ENCODE results near the gene TMOD3. TPM values are rescaled to one million over a fixed set of nuclear protein-coding genes. Genes with fewer than 3 reads are reported as not detected.

TMOD3 gene
- total and polyA plus RNA-seq, 2 experiments from 2014 or later = 26.1 to 29.9 TPM

GRCh38 chr15:51806123-51806522 is 23.3 kb upstream of the TMOD3 start (continued):
- no peak for TF ChIP-seq CTCF (conservative IDR thresholded peaks at IDR 0.05; ENCODE audit: low read depth in 2 of 2)
- no peak for TF ChIP-seq CREB1 (CRISPR knock-in tag; IDR thresholded peaks at IDR 0.05; ENCODE audit: low read depth)
- TF ChIP-seq EZH2 (IDR thresholded peaks at IDR 0.05; ENCODE audit: low read depth, unreplicated experiment) = no peak
- TF ChIP-seq REST (IDR thresholded peaks at IDR 0.05; ENCODE audit: unreplicated experiment) = no peak
- TF ChIP-seq POLR2AphosphoS5 (IDR thresholded peaks at IDR 0.05; ENCODE audit: low read depth) = no peak

- H4K20me1 ChIP-seq (replicated peaks; ENCODE audit: insufficient read depth) = no peaks in the 10 kb centered on the region
- no peaks in the 10 kb centered on the region for H3K79me2 ChIP-seq (replicated peaks; ENCODE audit: insufficient read depth)
- H3K4me3 ChIP-seq = no peak overlapping the region
- no peaks in the 10 kb centered on the region for H3K36me3 ChIP-seq (ENCODE audit: insufficient read depth)
- no peaks in the 10 kb centered on the region for H3F3A ChIP-seq (replicated peaks; ENCODE audit: low read depth)
- Mint-ChIP-seq H3K4me3 (no peak overlapping the region), H3K27me3 (ENCODE audit: insufficient read depth, low read depth, poor library complexity) (peaks cover 4% of the 10 kb centered on the region), H3K36me3 (ENCODE audit: low read depth) (no peaks in the 10 kb centered on the region), H3K4me1 (peaks cover 7% of the 10 kb centered on the region; the same call in 2 of the 3 replicates), H3K9me3 (no peaks in the 10 kb centered on the region), H3K27ac (no peak overlapping the region)
- ATAC-seq (no peak), DNase-seq (ENCODE audit: low spot score) (no peak)
- H3K27ac ChIP-seq (ENCODE audit: low read depth) = no peak overlapping the region
- no peaks in the 10 kb centered on the region for H3K27me3 ChIP-seq (ENCODE audit: insufficient read depth)
- no peak overlapping the region for H2AFZ ChIP-seq
- H3K4me1 ChIP-seq (ENCODE audit: insufficient read depth) = no peaks in the 10 kb centered on the region
- no peaks in the 10 kb centered on the region for H3K9me2 ChIP-seq (ENCODE audit: insufficient read depth)
- H3K4me2 ChIP-seq = no peak overlapping the region
- TF ChIP-seq ZNF462 (CRISPR knock-in tag; IDR thresholded peaks at IDR 0.05) (no peak), ETS1 (IDR thresholded peaks at IDR 0.05) (no peak), POLR2AphosphoS5 (IDR thresholded peaks at IDR 0.05; ENCODE audit: low read depth) (no peak), EZH2phosphoT487 (IDR thresholded peaks at IDR 0.05; ENCODE audit: unreplicated experiment) (no peak), STAT1 (IDR thresholded peaks at IDR 0.05; ENCODE audit: unreplicated experiment) (no peak), NANOG (IDR thresholded peaks at IDR 0.05; ENCODE audit: borderline replicate concordance) (no peak)
Observed at GRCh38 chr15:51809457-51809856, 20.0 kb upstream of the TMOD3 start.

All from GM23338 (cell line).